ENCODE measurements around the gene TYW1.

- no peak for TF ChIP-seq CTCF (IDR thresholded peaks at IDR 0.05; ENCODE audit: insufficient read depth, low read depth, low read length)
- no peak for TF ChIP-seq EZH2 (IDR thresholded peaks at IDR 0.05; ENCODE audit: insufficient read depth, low read length)
These were observed 24.6 kb downstream of the TYW1 start for GRCh38 chr7:67021260-67021659.
